Dermis microvascular lymphatic vessel endothelial cell (primary cell): ENCODE results near the gene PDK2. TPM values are rescaled to one million over a fixed set of nuclear protein-coding genes. Genes with fewer than 3 reads are reported as not detected.

Experiments used
- DNase-seq, 2 donors: peaks; one replicate each; pipeline versions ENCODE4 v3.0.0 to v3.0.0-alpha.2; 2010; ENCODE audit warnings: low read depth in 2 of 2
- total RNA-seq: library from RNA; depleted of rRNA; stranded (reverse); fragments of >200 nt; gene quantifications from 2 replicates; pipeline ENCODE4 v1.2.1, GENCODE V29; 2014

Gene PDK2
- total RNA-seq, 1 donor from 2014 or later, result 8.0 TPM

GRCh38 chr17:50100480-50100883 lies 5.3 kb downstream of the PDK2 start:
- DNase-seq, result no peak

GRCh38 chr17:50100921-50101345 lies 5.8 kb downstream of the PDK2 start:
- no peak for DNase-seq

- DNase-seq, result no peak
Observed at GRCh38 chr17:50101346-50102163, 6.4 kb downstream of the PDK2 start.

- no peak for DNase-seq
Observed at GRCh38 chr17:50102164-50102991, 7.2 kb downstream of the PDK2 start.

GRCh38 chr17:50103252-50103651 lies 8.1 kb downstream of the PDK2 start:
- no peak for DNase-seq

- no peak for DNase-seq
Observed at GRCh38 chr17:50103941-50104340, 8.8 kb downstream of the PDK2 start.

- DNase-seq, result no peak
Observed at GRCh38 chr17:50105811-50106210, 10.7 kb downstream of the PDK2 start.

GRCh38 chr17:50106393-50107131 lies 11.4 kb downstream of the PDK2 start:
- DNase-seq, result no peak

GRCh38 chr17:50107790-50108414 lies 12.8 kb downstream of the PDK2 start:
- no peak for DNase-seq

- DNase-seq, result no peak
Observed at GRCh38 chr17:50108556-50108955, 13.4 kb downstream of the PDK2 start.

- no peak for DNase-seq
Observed at GRCh38 chr17:50109207-50109606, 14.1 kb downstream of the PDK2 start.

GRCh38 chr17:50109785-50110184 lies 14.6 kb downstream of the PDK2 start:
- DNase-seq, result no peak

GRCh38 chr17:50110591-50111349 lies 15.6 kb downstream of the PDK2 start:
- peak in 1 of 2 donors; percentile 48 for DNase-seq

- no peak for DNase-seq
Observed at GRCh38 chr17:50111673-50112655, 16.8 kb downstream of the PDK2 start.

- DNase-seq, result no peak
Observed at GRCh38 chr17:50112694-50113093, 17.5 kb downstream of the PDK2 start.

- no peak for DNase-seq
Observed at GRCh38 chr17:50113624-50114320, 18.6 kb downstream of the PDK2 start.

GRCh38 chr17:50114401-50114800 lies 19.2 kb downstream of the PDK2 start:
- no peak for DNase-seq

GRCh38 chr17:50114849-50115357 lies 19.8 kb downstream of the PDK2 start:
- DNase-seq, result peak; percentile 63 to 74

- no peak for DNase-seq
Observed at GRCh38 chr17:50115756-50116155, 20.6 kb downstream of the PDK2 start.
